ENCODE data around the gene IL6. TPM values are rescaled to one million over a fixed set of nuclear protein-coding genes. Genes with fewer than 3 reads are reported as not detected.

Gene IL6
- polyA plus RNA-seq, 1 donor (not counting 4 experiments of a cell fraction or from before 2014, with no cell fraction given), result 5.0 TPM

DNA sequence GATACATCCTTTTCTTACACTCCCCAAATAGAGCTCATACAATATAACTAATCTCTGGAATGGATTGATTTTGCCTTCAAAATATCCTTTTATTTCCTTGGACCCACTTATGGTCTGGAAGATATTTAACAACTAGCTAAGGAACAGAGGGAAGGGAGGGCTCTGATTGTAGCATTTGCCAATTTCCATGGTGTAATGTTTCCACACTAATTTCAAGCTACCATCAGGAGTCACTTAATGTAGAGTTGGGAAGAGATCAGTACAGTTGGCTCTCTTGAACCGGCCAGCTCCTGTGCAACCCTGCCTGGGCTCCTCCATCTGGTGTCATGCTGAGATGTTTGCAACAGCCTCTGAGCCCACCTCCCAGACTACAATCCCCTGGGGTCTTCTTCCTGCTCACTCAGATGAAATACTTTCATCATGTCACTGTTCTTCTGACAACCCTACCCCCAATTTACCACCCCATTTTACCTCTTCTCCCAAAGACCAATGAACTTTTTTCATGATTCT lies 8.0 kb upstream of the IL6 start:
- H3K9me3 ChIP-seq (ENCODE audit: control insufficient read depth, low read depth, low read length), result no peaks in the 10 kb centered on the region
- no peaks in the 10 kb centered on the region for H3K27me3 ChIP-seq (ENCODE audit: control insufficient read depth, extremely low read depth, insufficient read depth, low read length)
- H3K9ac ChIP-seq (ENCODE audit: control insufficient read depth, extremely low read depth, insufficient read depth, low read length), result no peak overlapping the region
- dilution Hi-C loops (cut with MboI; ENCODE audit: extremely low pct_ligation_motif_present, low sequenced_read_pairs), result no loop called here
- no peaks in the 10 kb centered on the region for H3K36me3 ChIP-seq (ENCODE audit: control insufficient read depth in 2 of 2, extremely low read depth in 1 of 2, insufficient read depth in 2 of 2, low read length in 2 of 2)
- no peaks in the 10 kb centered on the region for H4K20me1 ChIP-seq (ENCODE audit: control insufficient read depth, extremely low read depth, insufficient read depth, low read length)
- DNase-seq (ENCODE audit: low read depth, low spot score) (no peak), FAIRE-seq (no peak)
- no peak for TF ChIP-seq EZH2 (IDR thresholded peaks at IDR 0.05; ENCODE audit: low read length)
- TF ChIP-seq, protein P1, sequence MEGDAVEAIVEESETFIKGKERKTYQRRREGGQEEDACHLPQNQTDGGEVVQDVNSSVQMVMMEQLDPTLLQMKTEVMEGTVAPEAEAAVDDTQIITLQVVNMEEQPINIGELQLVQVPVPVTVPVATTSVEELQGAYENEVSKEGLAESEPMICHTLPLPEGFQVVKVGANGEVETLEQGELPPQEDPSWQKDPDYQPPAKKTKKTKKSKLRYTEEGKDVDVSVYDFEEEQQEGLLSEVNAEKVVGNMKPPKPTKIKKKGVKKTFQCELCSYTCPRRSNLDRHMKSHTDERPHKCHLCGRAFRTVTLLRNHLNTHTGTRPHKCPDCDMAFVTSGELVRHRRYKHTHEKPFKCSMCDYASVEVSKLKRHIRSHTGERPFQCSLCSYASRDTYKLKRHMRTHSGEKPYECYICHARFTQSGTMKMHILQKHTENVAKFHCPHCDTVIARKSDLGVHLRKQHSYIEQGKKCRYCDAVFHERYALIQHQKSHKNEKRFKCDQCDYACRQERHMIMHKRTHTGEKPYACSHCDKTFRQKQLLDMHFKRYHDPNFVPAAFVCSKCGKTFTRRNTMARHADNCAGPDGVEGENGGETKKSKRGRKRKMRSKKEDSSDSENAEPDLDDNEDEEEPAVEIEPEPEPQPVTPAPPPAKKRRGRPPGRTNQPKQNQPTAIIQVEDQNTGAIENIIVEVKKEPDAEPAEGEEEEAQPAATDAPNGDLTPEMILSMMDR (optimal IDR thresholded peaks at IDR 0.05 in 1 of 3, IDR thresholded peaks at IDR 0.05 in 1 of 3, conservative IDR thresholded peaks at IDR 0.05 in 1 of 3; ENCODE audit: extremely low read depth in 1 of 3, insufficient read depth in 2 of 3, low read length in 3 of 3), result no peak
- peaks cover 9% of the 10 kb centered on the region for H3K4me1 ChIP-seq (ENCODE audit: control insufficient read depth, extremely low read depth, insufficient read depth, low read length)
- H3K4me2 ChIP-seq (ENCODE audit: control insufficient read depth, extremely low read depth, insufficient read depth, low read depth, low read length), result no peak overlapping the region
- no peak overlapping the region for H3K27ac ChIP-seq (ENCODE audit: control insufficient read depth, insufficient read depth, low read length)
- H3K9me1 ChIP-seq (ENCODE audit: control insufficient read depth, extremely low read depth, insufficient read depth, low read length), result no peaks in the 10 kb centered on the region
- no peak overlapping the region for H2AFZ ChIP-seq (ENCODE audit: control insufficient read depth, low read length)
- no peaks in the 10 kb centered on the region for H3K79me2 ChIP-seq (ENCODE audit: control insufficient read depth, insufficient read depth, low read length)
- no peak overlapping the region for H3K4me3 ChIP-seq (ENCODE audit: control insufficient read depth in 2 of 3, extremely low read depth in 1 of 3, insufficient read depth in 2 of 3, low read depth in 1 of 3, low read length in 3 of 3)

DNA sequence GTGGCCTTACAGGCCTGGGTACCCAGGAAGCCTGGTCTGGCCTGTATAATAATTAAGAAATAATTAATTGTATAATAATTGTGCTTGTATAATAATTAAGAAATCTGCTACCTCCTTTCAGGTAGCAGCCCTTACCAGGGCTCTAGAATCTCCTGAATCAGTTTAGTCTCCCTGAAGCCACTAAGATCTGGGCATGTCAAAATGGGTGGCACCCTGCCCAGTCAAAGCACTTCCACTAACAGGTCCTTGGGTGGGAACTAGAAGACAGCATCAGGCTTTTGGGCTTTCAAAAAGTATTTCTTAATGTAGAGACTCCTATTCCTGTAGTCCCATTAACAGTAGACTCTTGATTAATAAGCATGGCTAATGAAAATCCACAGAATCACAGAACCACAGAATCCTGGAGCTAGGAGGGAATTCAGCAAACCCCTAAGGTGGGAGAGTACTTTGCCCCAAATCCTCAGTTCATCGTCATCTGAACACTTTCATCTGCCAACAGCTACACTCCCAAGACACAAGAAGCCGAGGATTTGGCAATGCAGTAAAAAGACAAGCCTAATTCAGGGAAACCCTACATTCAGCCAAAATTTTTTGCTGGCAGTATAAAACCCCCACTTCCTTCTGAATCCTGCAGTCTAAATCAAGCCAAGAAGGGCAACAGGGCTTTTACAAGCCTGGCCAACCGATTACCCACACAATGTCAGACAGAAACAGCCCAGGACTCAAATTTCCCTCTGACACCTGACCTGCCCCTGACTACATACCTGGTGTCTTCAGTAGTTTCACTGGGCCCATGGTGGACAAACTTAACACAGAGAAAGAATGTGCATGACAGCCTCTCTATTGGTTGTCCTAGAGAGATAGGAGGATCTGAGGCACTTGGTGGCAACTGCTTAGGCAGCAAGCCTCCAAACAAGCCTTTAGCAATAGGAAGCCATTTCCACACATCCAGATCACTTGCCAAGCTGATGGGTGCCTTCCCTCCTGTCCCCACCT lies 5.9 kb upstream of the IL6 start:
- Histone ChIP-seq H3K4me1 (ENCODE audit: control insufficient read depth, extremely low read depth, insufficient read depth, low read length) (peaks cover 12% of the 10 kb centered on the region), H4K20me1 (ENCODE audit: control insufficient read depth, extremely low read depth, insufficient read depth, low read length) (no peaks in the 10 kb centered on the region), H3K9me3 (ENCODE audit: control insufficient read depth, low read depth, low read length) (no peaks in the 10 kb centered on the region), H3K9ac (ENCODE audit: control insufficient read depth, extremely low read depth, insufficient read depth, low read length) (no peak overlapping the region), H2AFZ (ENCODE audit: control insufficient read depth, low read length) (no peak overlapping the region), H3K4me2 (ENCODE audit: control insufficient read depth, extremely low read depth, insufficient read depth, low read depth, low read length) (no peak overlapping the region), H3K9me1 (ENCODE audit: control insufficient read depth, extremely low read depth, insufficient read depth, low read length) (no peaks in the 10 kb centered on the region), H3K79me2 (ENCODE audit: control insufficient read depth, insufficient read depth, low read length) (no peaks in the 10 kb centered on the region), H3K27ac (ENCODE audit: control insufficient read depth, insufficient read depth, low read length) (no peak overlapping the region), H3K27me3 (ENCODE audit: control insufficient read depth, extremely low read depth, insufficient read depth, low read length) (no peaks in the 10 kb centered on the region), H3K4me3 (ENCODE audit: control insufficient read depth in 2 of 3, extremely low read depth in 1 of 3, insufficient read depth in 2 of 3, low read depth in 1 of 3, low read length in 3 of 3) (no peak overlapping the region), H3K36me3 (ENCODE audit: control insufficient read depth in 2 of 2, extremely low read depth in 1 of 2, insufficient read depth in 2 of 2, low read length in 2 of 2) (no peaks in the 10 kb centered on the region)
- dilution Hi-C loops (cut with MboI; ENCODE audit: extremely low pct_ligation_motif_present, low sequenced_read_pairs), result no loop called here
- TF ChIP-seq, protein P1 (optimal IDR thresholded peaks at IDR 0.05 in 1 of 3, IDR thresholded peaks at IDR 0.05 in 1 of 3, conservative IDR thresholded peaks at IDR 0.05 in 1 of 3; ENCODE audit: extremely low read depth in 1 of 3, insufficient read depth in 2 of 3, low read length in 3 of 3), result no peak
- no peak for TF ChIP-seq EZH2 (IDR thresholded peaks at IDR 0.05; ENCODE audit: low read length)
- DNase-seq (ENCODE audit: low read depth, low spot score), result no peak
- no peak for FAIRE-seq

Measured in keratinocyte (primary cell).